Measurements from ENCODE around the gene TMEM150C.

DNA sequence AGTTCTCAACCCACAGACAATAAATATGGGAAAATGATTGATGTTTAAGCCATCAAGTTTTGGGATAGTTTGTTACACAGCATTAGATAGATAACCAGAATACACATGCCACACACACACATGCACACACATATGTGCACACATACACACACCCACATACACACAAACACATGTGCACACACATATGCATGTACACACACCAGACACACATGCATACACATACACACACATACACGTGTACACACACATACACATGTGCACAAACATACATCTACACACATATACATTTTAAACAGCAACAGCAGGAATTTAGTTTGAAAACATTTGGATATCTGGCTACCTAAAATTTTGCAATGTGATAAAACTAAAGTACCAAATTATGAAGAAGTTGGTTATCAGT is 42.7 kb upstream of the TMEM150C start:
- TF ChIP-seq EZH2phosphoT487 (IDR thresholded peaks at IDR 0.05; ENCODE audit: insufficient read depth, low read depth) (no peak), EZH2 (IDR thresholded peaks at IDR 0.05; ENCODE audit: insufficient read depth, poor library complexity, severe bottlenecking) (no peak)
